Motor neuron (in vitro differentiated cells): Measurements from ENCODE around the gene TESK2. TPM values are rescaled to one million over a fixed set of nuclear protein-coding genes. Genes with fewer than 3 reads are reported as not detected.
"Not testable (repeated sequence)": the region's sequence is repeated elsewhere in the genome, so short reads cannot be mapped to it uniquely, and the experiment has no call there.

ENCODE experiments used
- ATAC-seq, 8 experiments: fragments of 200-7000 bp; cut with Tn5 transposase; replicated peaks in 6 of 8; 2 replicates each; pipeline ENCODE4 v1.8.0; 2021; ENCODE audit warnings: mild to moderate bottlenecking in 8 of 8, moderate library complexity in 8 of 8
- H3K27ac ChIP-seq, 2 donors: fragments of 250-450 bp; sonication (Bioruptor Pico); 2 replicates each; pipeline ENCODE4 v1.9.0; 2021; ENCODE audit warnings: antibody characterized with exemption in 2 of 2, mild to moderate bottlenecking in 2 of 2, moderate library complexity in 1 of 2
- H3K4me1 ChIP-seq, 2 donors: fragments of 250-450 bp; sonication (Bioruptor Pico); replicated peaks in 1 of 2; 2 replicates each; pipeline ENCODE4 v1.6.1; 2021; ENCODE audit warnings: antibody characterized with exemption in 2 of 2, mild to moderate bottlenecking in 2 of 2, moderate library complexity in 1 of 2
- H3K4me3 ChIP-seq, 5 donors: fragments of 250-450 bp; sonication (Bioruptor Pico); 2 replicates each; pipeline ENCODE4 v1.9.0; 2021; ENCODE audit warnings: antibody characterized with exemption in 5 of 5, mild to moderate bottlenecking in 5 of 5, moderate library complexity in 4 of 5
- WGBS, 10 experiments: fragments of 450-650 bp; shearing (Covaris generic); methylation state at CpG; one replicate each; pipeline ENCODE4 v1.0.0; 2022; 5-methylcytosine and 5-hydroxymethylcytosine counted together
- in situ Hi-C, 9 experiments: fragments of 400-800 bp; cut with MboI; loops; one replicate each; pipeline ENCODE4 v1.15.0; 2021; ENCODE audit warnings: low sequenced_read_pairs in 9 of 9, low pct_unique_long_range_greater_than_20kb in 2 of 9; ENCODE audit not compliant: unreplicated experiment in 9 of 9
- total RNA-seq, 8 experiments: library from RNA; unstranded; fragments of 300-600 nt; gene quantifications; 2 replicates each; pipeline versions ENCODE4 v1.2.3 to v1.2.4, GENCODE V29; 2022

TESK2 gene
- total RNA-seq, 8 experiments from 2014 or later: 1.1 to 17.3 (median 2.0) TPM

DNA sequence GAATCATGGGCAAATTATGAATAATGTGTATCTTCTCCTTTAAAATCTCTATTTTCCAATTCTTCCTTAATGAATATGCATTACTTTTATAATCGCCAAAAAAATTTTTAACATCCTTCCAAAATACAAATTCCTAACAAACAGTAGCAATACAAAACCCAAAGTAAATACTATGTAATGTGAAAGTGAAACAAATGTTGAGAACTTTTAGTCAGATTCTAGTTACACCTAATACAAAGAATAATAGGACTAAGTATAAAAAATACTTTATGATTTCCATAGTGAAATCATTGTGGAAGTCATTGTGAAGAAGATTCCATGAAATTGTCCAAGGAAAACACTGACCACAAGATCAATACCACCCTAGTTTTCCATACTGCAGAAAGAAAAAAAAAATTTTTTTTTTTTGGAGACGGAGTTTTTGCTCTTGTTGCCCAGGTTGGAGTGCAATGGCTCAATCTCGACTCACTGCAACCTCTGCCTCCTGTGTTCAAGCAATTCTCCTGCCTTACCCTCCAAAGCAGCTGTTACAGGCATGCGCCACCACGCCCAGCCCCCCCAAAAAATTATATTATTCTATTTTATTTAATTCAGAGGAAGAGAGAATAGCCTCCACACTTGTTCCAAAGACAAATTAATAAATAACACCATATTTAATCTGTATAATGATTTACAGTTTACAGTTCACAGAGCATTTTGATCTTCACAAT is 11.8 kb downstream of the TESK2 start:
- Histone ChIP-seq H3K27ac (no peak overlapping the region), H3K4me3 (no peak overlapping the region), H3K4me1 (no peaks in the 10 kb centered on the region)
- 38 to 96% (median 80%) methylated on average over 1 to 5 of the region's 5 CpGs for WGBS, 10 experiments
- no peak for ATAC-seq
- in situ Hi-C loops: loop anchor here in 3 of 9 experiments (25.0 kb wide), 1 partner anchor 467 kb away; the partner anchor contains the start of genes HECTD3 (in 3 of the 3) and UROD (in 3 of the 3)

DNA sequence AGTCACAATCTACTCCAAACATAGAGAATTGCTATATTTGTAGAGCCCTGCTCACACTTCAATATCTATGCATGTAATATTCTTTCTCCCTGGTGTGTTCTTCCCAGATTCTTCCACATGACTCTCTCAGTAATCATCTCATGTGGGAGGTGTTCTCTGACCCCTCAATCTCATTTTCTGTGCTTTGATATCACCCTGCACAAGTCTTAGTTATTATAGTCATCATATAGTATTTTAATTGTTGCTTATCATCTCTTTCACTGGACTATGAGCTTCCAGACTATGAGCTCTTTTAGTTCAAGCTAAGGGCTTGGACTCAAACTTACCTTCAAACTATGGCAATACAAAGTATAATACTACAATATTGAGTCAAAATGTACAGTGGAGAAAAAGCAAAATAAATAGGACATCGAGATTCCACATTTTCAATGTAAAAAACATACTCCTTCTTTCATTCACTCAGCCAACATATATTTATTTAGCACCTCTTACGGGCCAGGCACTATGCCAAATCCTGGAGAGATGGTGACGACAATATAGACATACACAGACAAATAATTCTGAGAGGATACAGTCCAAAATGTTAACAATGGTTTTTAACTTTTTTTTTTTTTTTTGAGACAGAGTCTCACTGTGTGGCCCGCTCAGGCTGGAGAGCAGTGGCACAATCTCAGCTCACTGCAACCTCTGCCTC is 12.7 kb downstream of the TESK2 start:
- H3K4me1 ChIP-seq: no peaks in the 10 kb centered on the region
- in situ Hi-C loops: loop anchor here in 3 of 9 experiments (25.0 kb wide), 1 partner anchor 466 kb away; the partner anchor contains the start of genes HECTD3 (in 3 of the 3) and UROD (in 3 of the 3)
- no peak for ATAC-seq
- WGBS, 10 experiments: 57 to 97% (median 81%) methylated on average over 1 to 4 of the region's 4 CpGs
- no peak overlapping the region for H3K4me3 ChIP-seq
- no peak overlapping the region for H3K27ac ChIP-seq

DNA sequence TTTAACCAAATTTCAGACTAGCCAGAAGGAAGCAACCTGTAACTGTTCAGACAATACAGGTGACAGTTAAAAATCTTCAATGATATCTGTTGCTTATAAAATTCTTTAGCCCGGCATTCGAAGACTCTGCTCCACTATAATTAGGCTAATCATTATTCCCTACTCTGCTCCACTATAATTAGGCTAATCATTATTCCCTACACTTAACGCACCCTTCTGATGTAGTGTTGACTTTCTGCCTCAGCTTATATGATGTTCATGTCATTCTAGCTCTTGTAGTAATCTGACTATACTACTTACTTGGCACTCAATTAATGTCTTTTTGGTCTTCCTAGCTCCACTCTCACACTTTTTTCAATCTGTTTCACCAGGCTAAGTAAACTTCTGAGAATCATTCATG is 13.3 kb downstream of the TESK2 start:
- H3K27ac ChIP-seq: no peak overlapping the region

DNA sequence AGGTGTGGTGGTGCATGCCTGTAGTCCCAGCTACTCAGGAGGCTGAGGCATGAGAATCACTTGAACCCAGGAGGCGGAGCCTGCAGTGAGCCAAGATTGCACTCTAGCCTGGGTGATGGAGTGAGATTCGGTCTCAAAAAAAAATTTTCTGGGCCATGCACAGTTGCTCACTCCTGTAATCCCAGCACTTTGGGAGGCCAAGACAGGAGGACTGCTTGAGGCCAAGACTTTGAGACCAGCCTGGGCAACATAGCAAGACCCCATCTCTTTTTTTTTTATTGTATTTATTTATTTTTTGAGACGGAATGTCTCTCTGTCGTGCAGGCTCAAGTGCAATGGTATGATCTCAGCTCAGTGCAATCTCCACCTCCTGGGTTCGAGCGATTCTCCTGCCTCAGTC is 16.8 kb downstream of the TESK2 start:
- in situ Hi-C loops, H3K27ac ChIP-seq, ATAC-seq, H3K4me1 ChIP-seq, H3K4me3 ChIP-seq: not testable (repeated sequence)
- 85 to 100% (median 93%) methylated on average over 2 to 6 of the region's 6 CpGs; no CpG with 5 or more reads in 3 of the 10 experiments for WGBS, 10 experiments

More for the DNA sequence above, 13.3 kb downstream of the TESK2 start:
- WGBS, 10 experiments: 60 to 100% (median 82%) methylated on average over 1 to 3 of the region's 3 CpGs; no CpG with 5 or more reads in 1 of the 10 experiments
- H3K4me1 ChIP-seq: no peaks in the 10 kb centered on the region
- H3K4me3 ChIP-seq: no peak overlapping the region
- in situ Hi-C loops: loop anchor here in 3 of 9 experiments (25.0 kb wide), 1 partner anchor 465 kb away; the partner anchor contains the start of genes HECTD3 (in 3 of the 3) and UROD (in 3 of the 3)
- ATAC-seq: no peak

DNA sequence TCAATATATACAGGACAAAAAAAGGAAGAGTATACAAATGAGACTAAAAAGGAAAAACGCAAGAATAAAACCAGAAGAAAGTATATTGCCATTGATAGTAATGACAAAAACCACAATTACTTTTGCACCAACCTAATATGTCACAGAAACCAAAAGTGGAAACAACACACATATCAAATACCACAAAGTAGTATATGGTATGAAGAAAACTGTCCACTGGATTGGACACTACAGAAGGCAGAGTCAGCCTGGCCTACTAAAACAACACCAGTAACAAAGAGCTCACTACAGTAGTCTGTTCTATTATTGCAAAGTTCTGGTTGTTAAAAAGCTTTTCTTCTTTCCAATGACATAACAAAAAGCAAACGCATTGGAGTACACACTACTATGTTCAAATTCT is 17.7 kb downstream of the TESK2 start:
- in situ Hi-C loops: no loop called here
- no peak for ATAC-seq
- WGBS, 10 experiments: 67 to 100% (median 95%) methylated on average over 1 to 2 of the region's 2 CpGs; no CpG with 5 or more reads in 1 of the 10 experiments

DNA sequence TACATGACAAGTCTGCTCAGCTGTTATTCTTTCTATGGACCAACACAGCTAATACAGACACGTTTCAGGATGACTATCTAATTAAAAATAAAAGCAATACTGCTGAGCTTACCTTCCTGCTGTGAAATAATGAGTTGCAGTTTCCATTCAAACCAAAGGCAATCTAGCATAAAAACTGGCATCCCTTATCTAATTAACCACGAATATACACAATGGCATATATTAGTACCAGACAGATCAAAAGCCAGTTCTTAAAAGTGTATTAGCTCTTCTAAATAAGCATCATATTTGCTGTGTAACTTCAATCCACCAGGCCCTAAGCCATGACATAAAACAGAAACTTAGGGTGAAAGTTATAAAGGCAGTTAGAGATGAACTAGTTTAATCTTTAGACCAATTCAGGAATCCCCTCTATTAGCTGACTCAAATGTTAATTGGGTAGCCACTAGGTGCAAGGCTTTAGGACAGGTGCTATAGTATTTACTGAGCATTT is 20.6 kb downstream of the TESK2 start:
- H3K4me1 ChIP-seq: no peaks in the 10 kb centered on the region
- no peak for ATAC-seq
- H3K4me3 ChIP-seq: no peak overlapping the region
- in situ Hi-C loops: no loop called here
- no peak overlapping the region for H3K27ac ChIP-seq
- 0 to 80% (median 37%) methylated on average over 1 to 2 of the region's 2 CpGs; no CpG with 5 or more reads in 1 of the 10 experiments for WGBS, 10 experiments

More for the DNA sequence above, 17.7 kb downstream of the TESK2 start:
- Histone ChIP-seq H3K27ac (no peak overlapping the region), H3K4me3 (no peak overlapping the region), H3K4me1 (no peaks in the 10 kb centered on the region)

DNA sequence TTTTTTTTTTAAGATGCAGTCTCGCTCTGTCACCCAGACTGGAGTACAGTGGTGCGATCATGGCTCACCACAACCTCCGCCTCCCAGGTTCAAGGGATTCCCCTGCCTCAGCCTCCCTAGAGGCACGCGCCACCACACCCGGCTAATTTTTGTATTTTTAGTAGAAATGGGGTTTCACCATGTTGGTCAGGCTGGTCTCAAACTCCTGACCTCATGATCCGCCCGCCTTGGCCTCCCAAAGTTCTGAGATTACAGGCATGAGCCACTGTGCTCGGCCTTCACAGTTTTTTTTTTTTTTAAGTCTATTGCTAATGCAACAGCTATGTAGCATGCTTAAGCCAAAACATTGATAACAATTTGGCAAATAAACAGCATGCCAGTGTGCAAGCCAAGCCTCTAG is 23.6 kb downstream of the TESK2 start:
- in situ Hi-C loops, ATAC-seq, H3K27ac ChIP-seq, H3K4me1 ChIP-seq, H3K4me3 ChIP-seq: not testable (repeated sequence)
- 70 to 100% (median 97%) methylated on average over 2 to 9 of the region's 9 CpGs; no CpG with 5 or more reads in 2 of the 10 experiments for WGBS, 10 experiments

DNA sequence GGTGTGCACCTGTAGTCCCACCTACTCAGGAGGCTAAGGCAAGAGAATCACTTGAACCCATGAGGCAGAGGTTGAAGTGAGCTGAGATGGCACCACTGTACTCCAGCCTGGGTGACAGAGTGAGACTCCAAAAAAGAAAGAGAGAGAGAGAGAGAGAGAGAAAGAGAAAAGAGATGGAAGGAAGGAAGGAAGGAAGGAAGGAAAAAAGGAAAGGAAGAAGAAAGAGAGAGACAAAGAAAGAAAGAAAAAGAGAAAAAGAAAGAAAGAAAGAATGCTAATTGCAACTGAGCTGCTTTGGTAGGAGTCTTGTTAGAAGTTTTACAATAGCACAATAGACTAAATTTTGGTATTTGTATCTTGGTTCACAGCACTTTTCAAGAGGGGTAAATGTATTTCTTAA is 25.7 kb downstream of the TESK2 start:
- no peak for ATAC-seq
- no peaks in the 10 kb centered on the region for H3K4me1 ChIP-seq
- in situ Hi-C loops: no loop called here
- no peak overlapping the region for H3K4me3 ChIP-seq
- no peak overlapping the region for H3K27ac ChIP-seq

DNA sequence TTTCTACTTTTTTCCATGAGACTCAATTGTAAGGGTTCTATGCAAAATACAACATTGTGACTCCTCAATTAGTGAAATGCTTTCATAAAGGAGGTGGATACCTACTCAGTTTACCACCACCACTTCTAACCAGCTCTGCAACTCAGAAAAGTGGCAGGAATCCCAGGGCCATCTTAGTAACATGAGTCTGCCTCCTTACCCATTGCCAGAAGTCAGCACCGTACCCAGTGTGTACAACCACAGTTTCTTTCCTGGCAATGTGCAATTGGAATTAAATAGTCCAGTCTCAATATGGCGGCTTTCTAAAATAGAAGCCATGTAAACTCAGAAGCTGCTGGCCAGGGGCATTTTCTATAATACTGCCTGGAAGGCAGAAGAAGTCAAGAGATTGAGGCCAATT is 32.1 kb downstream of the TESK2 start:
- no peak overlapping the region for H3K4me3 ChIP-seq
- no peak overlapping the region for H3K27ac ChIP-seq
- in situ Hi-C loops: no loop called here
- 87 to 100% (median 100%) methylated on average over 1 to 2 of the region's 2 CpGs; no CpG with 5 or more reads in 3 of the 10 experiments for whole genome bisulfite sequencing, 10 experiments
- ATAC-seq: no peak
- H3K4me1 ChIP-seq: no peaks in the 10 kb centered on the region

DNA sequence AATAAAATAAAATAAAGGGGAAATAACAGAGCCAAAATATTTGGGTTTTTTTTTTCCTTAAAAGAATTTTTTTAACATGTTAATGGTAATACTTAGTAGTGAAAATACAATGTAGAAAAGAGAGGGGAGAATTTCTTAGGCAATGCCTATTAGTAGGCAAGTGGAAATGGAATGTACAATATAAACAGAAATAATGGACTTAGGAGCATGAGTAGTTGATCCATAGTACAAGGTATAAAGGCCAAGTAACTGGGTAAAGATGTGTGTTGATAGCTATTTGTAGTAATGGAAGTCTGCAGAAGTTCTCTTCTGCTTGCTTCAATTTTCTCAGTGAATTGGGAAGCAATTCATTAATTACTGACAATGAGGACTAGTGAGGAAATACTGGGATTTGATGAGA is 34.4 kb downstream of the TESK2 start:
- ATAC-seq: no peak

DNA sequence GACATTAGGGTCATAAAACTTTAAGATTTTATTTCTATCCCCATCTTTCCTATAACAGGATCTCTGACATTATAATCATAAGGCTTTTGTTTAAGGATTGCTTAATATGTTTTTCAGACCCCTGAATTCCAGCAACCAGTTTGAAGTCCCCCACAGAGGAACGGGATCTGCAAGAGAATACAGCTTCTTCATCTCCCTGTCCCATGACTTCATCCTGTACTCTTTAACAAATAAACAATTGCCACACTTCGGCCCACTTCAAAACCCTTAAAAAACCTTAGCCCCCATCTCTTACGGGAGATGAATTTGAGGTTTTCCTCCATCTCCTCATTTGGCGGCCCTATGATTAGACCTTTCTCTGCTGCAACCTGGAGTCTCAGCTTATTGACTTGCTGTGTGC is 35.8 kb downstream of the TESK2 start:
- 37 to 100% (median 63%) methylated on average over 1 to 4 of the region's 4 CpGs; no CpG with 5 or more reads in 2 of the 10 experiments for WGBS, 10 experiments
- no peak overlapping the region for H3K27ac ChIP-seq
- no peaks in the 10 kb centered on the region for H3K4me1 ChIP-seq
- no peak for ATAC-seq
- no peak overlapping the region for H3K4me3 ChIP-seq
- in situ Hi-C loops: no loop called here

More for the DNA sequence above, 34.4 kb downstream of the TESK2 start:
- Histone ChIP-seq H3K4me3 (no peak overlapping the region), H3K27ac (no peak overlapping the region), H3K4me1 (no peaks in the 10 kb centered on the region)
- in situ Hi-C loops: no loop called here

DNA sequence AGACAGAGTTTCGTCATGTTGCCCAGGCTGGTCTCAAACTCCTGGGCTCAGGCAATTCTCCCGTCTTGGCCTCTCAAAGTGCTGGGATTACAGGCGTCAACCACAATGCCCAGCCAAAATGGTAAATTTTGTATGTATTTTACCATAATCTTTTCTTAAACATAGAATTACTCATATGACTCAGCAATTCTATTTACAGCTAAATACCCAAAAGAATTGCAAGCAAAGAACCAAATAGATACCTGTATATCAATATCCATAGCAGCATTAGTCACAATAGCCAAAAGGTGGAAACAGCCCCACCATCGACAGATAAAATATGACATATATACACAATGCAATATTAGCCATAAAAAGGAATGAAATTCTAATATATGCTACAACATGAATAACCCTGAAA is 36.5 kb downstream of the TESK2 start:
- Histone ChIP-seq H3K4me3 (no peak overlapping the region), H3K27ac (no peak overlapping the region), H3K4me1 (no peaks in the 10 kb centered on the region)
- in situ Hi-C loops: no loop called here
- ATAC-seq: no peak
- 36 to 100% (median 96%) methylated on average over 1 to 4 of the region's 4 CpGs for WGBS, 10 experiments

DNA sequence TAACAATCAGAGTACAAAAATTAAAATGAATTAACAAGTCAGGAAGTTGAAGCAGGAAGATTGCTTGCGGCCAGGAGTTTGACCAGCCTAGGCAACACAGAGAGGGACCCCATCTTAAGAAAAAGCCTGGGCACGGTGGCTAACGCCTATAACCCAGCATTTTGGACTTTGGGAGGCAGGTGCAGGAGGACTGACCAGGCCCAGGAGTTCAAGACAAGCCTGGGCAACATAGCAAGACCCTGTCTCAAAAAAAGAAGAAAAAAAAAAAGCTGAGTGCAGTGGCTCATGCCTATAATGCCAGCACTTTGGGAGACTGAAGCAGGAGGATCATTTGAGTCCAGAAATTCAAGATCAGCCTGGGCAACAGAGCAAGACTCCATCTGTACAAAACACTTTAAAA is 38.5 kb downstream of the TESK2 start:
- 49 to 100% (median 80%) methylated on average over 1 to 3 of the region's 3 CpGs; no CpG with 5 or more reads in 2 of the 10 experiments for WGBS, 10 experiments
- ATAC-seq: no peak
- H3K27ac ChIP-seq: no peak overlapping the region
- H3K4me3 ChIP-seq: no peak overlapping the region
- in situ Hi-C loops: no loop called here
- H3K4me1 ChIP-seq: no peaks in the 10 kb centered on the region
